ENCODE data around the gene RBM28. TPM values are rescaled to one million over a fixed set of nuclear protein-coding genes. Genes with fewer than 3 reads are reported as not detected.

RBM28 gene
- total and polyA plus RNA-seq, 2 of the 8 experiments (the other 6 are each of a cell fraction or from before 2014, with no cell fraction given), result 12.8 to 65.3 TPM

- no peak overlapping the region for H2AK5ac ChIP-seq (ENCODE audit: low read depth, low read length)
- no peak overlapping the region for H3K56ac ChIP-seq (replicated peaks; ENCODE audit: insufficient read length, low read depth, low read length)
- H3K4me1 ChIP-seq (replicated peaks in 1 of 4; ENCODE audit: control insufficient read depth in 3 of 4, insufficient read depth in 4 of 4, low read length in 3 of 4), result no peaks in the 10 kb centered on the region
- no peaks in the 10 kb centered on the region for H3K9me3 ChIP-seq (ENCODE audit: insufficient read depth in 2 of 2, low read depth in 1 of 2, low read length in 1 of 2)
- H3K79me1 ChIP-seq (ENCODE audit: low read depth, low read length), result no peaks in the 10 kb centered on the region; the same call in 1 of the 2 replicates
- TF ChIP-seq RAD21 (IDR thresholded peaks at IDR 0.05 in 1 of 2, conservative IDR thresholded peaks at IDR 0.05 in 1 of 2; ENCODE audit: low read depth in 2 of 2, low read length in 2 of 2), result no peak
- TF ChIP-seq CREB1 (IDR thresholded peaks at IDR 0.05), result no peak
- no peak for TF ChIP-seq CHD1 (IDR thresholded peaks at IDR 0.05; ENCODE audit: low read depth, low read length)
- TF ChIP-seq, protein P1, sequence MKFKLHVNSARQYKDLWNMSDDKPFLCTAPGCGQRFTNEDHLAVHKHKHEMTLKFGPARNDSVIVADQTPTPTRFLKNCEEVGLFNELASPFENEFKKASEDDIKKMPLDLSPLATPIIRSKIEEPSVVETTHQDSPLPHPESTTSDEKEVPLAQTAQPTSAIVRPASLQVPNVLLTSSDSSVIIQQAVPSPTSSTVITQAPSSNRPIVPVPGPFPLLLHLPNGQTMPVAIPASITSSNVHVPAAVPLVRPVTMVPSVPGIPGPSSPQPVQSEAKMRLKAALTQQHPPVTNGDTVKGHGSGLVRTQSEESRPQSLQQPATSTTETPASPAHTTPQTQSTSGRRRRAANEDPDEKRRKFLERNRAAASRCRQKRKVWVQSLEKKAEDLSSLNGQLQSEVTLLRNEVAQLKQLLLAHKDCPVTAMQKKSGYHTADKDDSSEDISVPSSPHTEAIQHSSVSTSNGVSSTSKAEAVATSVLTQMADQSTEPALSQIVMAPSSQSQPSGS (IDR thresholded peaks at IDR 0.05; ENCODE audit: low read length), result no peak
- TF ChIP-seq POLR2A (IDR thresholded peaks at IDR 0.05; ENCODE audit: control extremely low read depth in 1 of 2, low read depth in 2 of 2, low read length in 2 of 2), result no peak
- TF ChIP-seq CBX8 (IDR thresholded peaks at IDR 0.05; ENCODE audit: borderline replicate concordance, low read depth, low read length), result no peak
- no peak for TF ChIP-seq NANOG (IDR thresholded peaks at IDR 0.05; ENCODE audit: insufficient read depth, low read depth, low read length, poor library complexity, severe bottlenecking)
- no peak for TF ChIP-seq EZH2 (IDR thresholded peaks at IDR 0.05; ENCODE audit: low read depth, low read length, severe bottlenecking)
- TF ChIP-seq SP4 (IDR thresholded peaks at IDR 0.05; ENCODE audit: low read length), result no peak
- no peak for TF ChIP-seq GABPA (IDR thresholded peaks at IDR 0.05; ENCODE audit: borderline replicate concordance, insufficient read depth, low read length)
- no peak for TF ChIP-seq YY1 (IDR thresholded peaks at IDR 0.05; ENCODE audit: low read depth, low read length)
- no peak for TF ChIP-seq POLR2AphosphoS5 (IDR thresholded peaks at IDR 0.05; ENCODE audit: low read depth, low read length)
- TF ChIP-seq RXRA (IDR thresholded peaks at IDR 0.05; ENCODE audit: insufficient read depth, low read depth, low read length), result no peak
- CTCF ChIA-PET (ENCODE audit: partially characterized antibody), result no interaction called here
- no peak overlapping the region for H3K4ac ChIP-seq (replicated peaks; ENCODE audit: insufficient read length, low read depth, low read length)
- H4K20me1 ChIP-seq (replicated peaks in 1 of 2; ENCODE audit: control insufficient read depth in 1 of 2, insufficient read depth in 2 of 2, low read length in 2 of 2), result no peaks in the 10 kb centered on the region
- no peak overlapping the region for H3K4me3 ChIP-seq (ENCODE audit: extremely low read depth in 1 of 4, insufficient read depth in 2 of 4, low read depth in 3 of 4, low read length in 4 of 4)
- H2BK5ac ChIP-seq (ENCODE audit: low read depth, low read length), result no peak overlapping the region
- H3K9ac ChIP-seq (replicated peaks in 1 of 4; ENCODE audit: extremely low read depth in 1 of 4, low read depth in 3 of 4, low read length in 3 of 4), result no peak overlapping the region
- peaks cover 21 to 74% (median 54%) of the 10 kb centered on the region in 4 experiments for H3K36me3 ChIP-seq (ENCODE audit: control insufficient read depth in 2 of 4, insufficient read depth in 4 of 4, low read length in 3 of 4)
- no peaks in the 10 kb centered on the region for H3K27me3 ChIP-seq (replicated peaks in 1 of 4; ENCODE audit: control insufficient read depth in 3 of 4, extremely low read depth in 1 of 4, insufficient read depth in 3 of 4, low read length in 3 of 4)
- no peak overlapping the region for H4K91ac ChIP-seq (replicated peaks; ENCODE audit: insufficient read length, low read length)
- DNase-seq (ENCODE audit: low read depth in 1 of 2, low spot score in 2 of 2), result no peak
- no peaks in the 10 kb centered on the region for H3K23me2 ChIP-seq (ENCODE audit: low read depth, low read length)
- no peak overlapping the region for H2BK12ac ChIP-seq (ENCODE audit: low read depth, low read length)
- H3K14ac ChIP-seq (ENCODE audit: insufficient read length), result no peak overlapping the region
- H3K23ac ChIP-seq (ENCODE audit: insufficient read length), result no peak overlapping the region
- no peak for FAIRE-seq
- WGBS, 2 experiments (ENCODE audit: extremely low coverage in 1 of 2, insufficient coverage in 1 of 2, insufficient read length in 1 of 2, insufficient replicate concordance in 2 of 2, low coverage in 1 of 2, low lambda C conversion rate in 2 of 2, missing lambda C conversion rate in 1 of 2), result 93 to 100% methylated on average over 1 to 6 of the region's 6 CpGs
- no peak overlapping the region for H2BK120ac ChIP-seq (replicated peaks; ENCODE audit: low read depth, low read length)
- no peak overlapping the region for H4K5ac ChIP-seq (ENCODE audit: insufficient read length, low read depth, low read length)
- no peak overlapping the region for H3K4me2 ChIP-seq (ENCODE audit: insufficient read depth in 1 of 2, low read depth in 2 of 2, low read length in 2 of 2)
- no peak overlapping the region for H3K27ac ChIP-seq (ENCODE audit: low read depth, low read length)
- no peaks in the 10 kb centered on the region for H3K79me2 ChIP-seq (ENCODE audit: control insufficient read depth in 1 of 2, insufficient read depth in 2 of 2, low read length in 2 of 2)
- H2BK15ac ChIP-seq (ENCODE audit: low read length), result no peak overlapping the region
- no peak overlapping the region for H3K18ac ChIP-seq (ENCODE audit: extremely low read depth, low read length)
- POLR2A ChIA-PET (ENCODE audit: partially characterized antibody), result no interaction called here
- no peak overlapping the region for H2AFZ ChIP-seq (ENCODE audit: low read length)
- H4K8ac ChIP-seq (ENCODE audit: extremely low read depth, insufficient read depth, low read length), result no peak overlapping the region
- no peak overlapping the region for H2BK20ac ChIP-seq (ENCODE audit: low read length)
Observed at GRCh38 chr7:128309124-128309523, 34.6 kb downstream of the RBM28 start.
